Tibial artery (tissue), 4 donors: Measurements from ENCODE around the gene GJC3.
A peak's percentile ranks its signal among the peaks of the same experiment; 100 is the strongest.

Experiments
- DNase-seq, 2 donors: peaks; one replicate each; pipeline ENCODE4 v3.0.0-alpha.2; 2019
- H3K27ac ChIP-seq, 2 donors: fragments of 200-600 bp; sonication (generic) in 1 of 2; 1 replicate in 1 of 2; 2 replicates in 1 of 2; pipeline ENCODE4 v1.5.1; 2018 to 2019; ENCODE audit warnings: mild to moderate bottlenecking in 1 of 2
- H3K27me3 ChIP-seq, 2 donors: fragments of 200-600 bp; sonication (generic) in 1 of 2; one replicate each; pipeline versions ENCODE4 v1.5.1 to v1.6.0; 2016 to 2019
- H3K36me3 ChIP-seq, 3 donors: fragments of 200-600 bp; sonication (generic) in 2 of 3; one replicate each; pipeline ENCODE4 v1.5.1; 2016 to 2019; ENCODE audit warnings: mild to moderate bottlenecking in 2 of 3
- H3K4me1 ChIP-seq, 4 donors: fragments of 200-600 bp; sonication (generic) in 2 of 4; 1 replicate in 3 of 4; 2 replicates in 1 of 4; pipeline ENCODE4 v1.5.1; 2016 to 2019
- H3K4me3 ChIP-seq, 2 donors: fragments of 200-600 bp; sonication (generic) in 1 of 2; 1 replicate in 1 of 2; 2 replicates in 1 of 2; pipeline ENCODE4 v1.5.1; 2018 to 2019; ENCODE audit warnings: mild to moderate bottlenecking in 2 of 2
- H3K9me3 ChIP-seq, 3 donors: fragments of 200-600 bp; sonication (generic) in 1 of 3; one replicate each; pipeline ENCODE4 v1.5.1; 2016 to 2019
- CTCF ChIP-seq, 2 experiments: fragments of 200-600 bp in 1 of 2; fragments of 450-650 bp in 1 of 2; IDR thresholded peaks; one replicate each; pipeline ENCODE4 v1.5.1; 2017 to 2019; ENCODE audit warnings: antibody characterized with exemption in 2 of 2, mild to moderate bottlenecking in 1 of 2, moderate library complexity in 1 of 2
- intact Hi-C: fragments of 100-400 bp; cut with DNase I; formaldehyde crosslinking; loops from one replicate; pipeline ENCODE4 v1.15.0; 2023; ENCODE audit warnings: low total_unique reads

Gene GJC3

GRCh38 chr7:99920149-99920548, 9.3 kb downstream of the GJC3 start:
- peaks cover 0 to 43% (median 33%) of the 10 kb centered on the region in 4 donors for H3K4me1 ChIP-seq
- DNase-seq = no peak

DNA sequence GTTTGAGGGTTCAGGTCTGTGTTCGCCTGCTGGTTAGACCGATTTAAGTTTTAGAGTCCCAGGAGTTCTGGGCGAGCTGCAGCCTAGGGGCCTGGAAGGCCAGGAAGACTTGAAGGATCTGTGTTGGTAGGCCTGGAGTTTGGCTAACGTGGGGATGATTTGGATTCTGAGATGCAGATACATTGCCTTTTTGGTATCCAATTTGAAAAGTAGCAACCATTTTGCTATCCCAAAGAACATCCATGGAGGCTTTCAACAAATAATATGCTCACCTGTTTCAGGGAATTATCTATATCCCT, 9.7 kb downstream of the GJC3 start:
- TF ChIP-seq CTCF (IDR thresholded peaks at IDR 0.05) = no peak

More at GRCh38 chr7:99920149-99920548, 9.3 kb downstream of the GJC3 start:
- peak overlapping the region; percentile 88 to 91 for H3K27ac ChIP-seq
- intact Hi-C loops = no loop called here
- peak overlapping the region; percentile 74 to 78 for H3K4me3 ChIP-seq
- TF ChIP-seq CTCF (IDR thresholded peaks at IDR 0.05) = no peak
- no peaks in the 10 kb centered on the region for H3K9me3 ChIP-seq
- no peaks in the 10 kb centered on the region for H3K27me3 ChIP-seq
- H3K36me3 ChIP-seq = peaks cover 0 to 14% (median 7%) of the 10 kb centered on the region in 3 donors

DNA sequence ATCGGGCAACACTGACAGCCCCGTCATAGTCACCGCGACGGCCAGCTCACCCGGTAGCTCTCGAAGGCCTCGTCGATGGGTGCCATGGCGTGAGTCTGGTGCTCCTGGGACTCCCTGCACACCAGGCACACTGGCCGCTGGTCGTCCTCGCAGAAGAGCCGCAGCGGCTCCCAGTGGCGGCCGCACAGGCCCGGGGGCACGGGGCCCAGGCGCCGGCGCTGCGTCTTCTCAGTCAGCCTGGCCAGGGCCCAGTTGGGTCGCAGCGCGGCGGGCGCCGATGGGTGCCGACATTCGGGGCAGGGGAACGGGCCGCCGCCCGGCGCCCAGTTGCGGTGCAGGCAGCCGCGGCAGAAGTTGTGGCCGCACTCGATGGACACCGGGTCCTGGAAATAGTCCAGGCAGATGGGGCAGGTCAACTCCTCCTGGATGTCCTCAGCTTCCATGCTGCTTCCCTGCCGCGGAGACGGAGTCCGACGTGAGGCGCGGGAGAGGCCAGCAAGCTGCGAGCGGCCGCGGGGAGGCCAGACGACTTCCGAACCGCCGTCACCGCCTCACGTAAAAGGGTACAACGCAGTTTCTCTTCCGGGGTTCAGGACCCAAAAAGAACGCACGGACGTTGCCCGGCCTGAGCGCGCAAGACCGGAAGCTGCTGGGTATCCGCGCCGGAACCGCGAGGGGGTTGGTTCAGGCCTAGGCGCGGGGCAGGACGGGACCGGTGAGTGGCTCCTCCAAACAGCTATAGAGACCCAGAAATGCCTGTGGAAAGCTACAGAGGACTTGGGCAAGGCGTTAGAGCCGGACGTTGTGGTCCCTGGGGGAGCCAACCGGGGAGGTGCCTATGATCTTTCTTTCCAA, 10.2 kb downstream of the GJC3 start, which contains the start of gene TRIM4:
TRIM4 (minus strand) TSS at position 572 of the 855 bp plus-strand sequence; CDS start at position 443, 129 bp downstream.
- peak in 1 of 2 experiments; percentile 19 for TF ChIP-seq CTCF (IDR thresholded peaks at IDR 0.05)
- peak; percentile 90 to 96 for DNase-seq
- Histone ChIP-seq H3K4me1 (peaks cover 0 to 47% (median 35%) of the 10 kb centered on the region in 4 donors), H3K27ac (peak within 1 kb of the TSS; percentile 88 to 91), H3K36me3 (peaks cover 0 to 15% (median 7%) of the 10 kb centered on the region in 3 donors), H3K27me3 (no peaks in the 10 kb centered on the region), H3K9me3 (no peaks in the 10 kb centered on the region), H3K4me3 (peak within 1 kb of the TSS; percentile 74 to 78)
- intact Hi-C loops = loop anchor here (10.0 kb wide), 2 partner anchors 76 to 226 kb away; partner anchors contain the start of gene LAMTOR4

More for the DNA sequence above, 9.7 kb downstream of the GJC3 start:
- peak overlapping the region; percentile 74 to 78 for H3K4me3 ChIP-seq
- DNase-seq = no peak
- H3K4me1 ChIP-seq = peaks cover 0 to 43% (median 33%) of the 10 kb centered on the region in 4 donors
- H3K27me3 ChIP-seq = no peaks in the 10 kb centered on the region
- peaks cover 0 to 15% (median 7%) of the 10 kb centered on the region in 3 donors for H3K36me3 ChIP-seq
- no peaks in the 10 kb centered on the region for H3K9me3 ChIP-seq
- intact Hi-C loops = loop anchor here (10.0 kb wide), 2 partner anchors 75 to 225 kb away; partner anchors contain the start of gene LAMTOR4
- H3K27ac ChIP-seq = peak overlapping the region; percentile 88 to 91

- no peak for DNase-seq
- H3K9me3 ChIP-seq = no peaks in the 10 kb centered on the region
- peaks cover 34 to 44% (median 35%) of the 10 kb centered on the region in 3 donors for H3K36me3 ChIP-seq
- no peak overlapping the region for H3K4me3 ChIP-seq
- TF ChIP-seq CTCF (IDR thresholded peaks at IDR 0.05) = no peak
- no peaks in the 10 kb centered on the region for H3K27me3 ChIP-seq
- peaks cover 0 to 16% (median 9%) of the 10 kb centered on the region in 4 donors for H3K4me1 ChIP-seq
- no peak overlapping the region for H3K27ac ChIP-seq
- intact Hi-C loops = loop anchor here (10.0 kb wide), 2 partner anchors 84 to 234 kb away; partner anchors contain the start of gene LAMTOR4
Observed at GRCh38 chr7:99910976-99911375, 18.4 kb downstream of the GJC3 start.

DNA sequence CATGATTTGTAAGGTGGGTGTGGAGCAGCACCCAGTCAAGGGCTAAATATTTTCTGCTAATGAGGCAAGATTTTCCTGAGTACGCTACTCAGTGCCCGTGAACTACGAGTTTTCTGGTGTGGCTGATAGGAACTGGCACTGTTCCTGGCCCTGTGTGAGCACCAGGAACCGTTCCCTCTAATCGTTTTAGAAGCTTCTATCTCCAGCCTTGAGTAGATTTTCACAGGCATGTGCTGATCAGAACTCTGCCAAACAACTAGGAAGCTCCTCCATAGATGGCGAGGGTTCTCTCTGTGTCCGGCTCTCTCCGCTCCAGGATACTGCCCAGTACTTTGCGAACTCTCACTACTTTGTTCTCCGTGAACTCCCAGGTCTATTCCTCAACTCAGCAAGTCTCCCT, 27.8 kb downstream of the GJC3 start:
- no peak for TF ChIP-seq CTCF (IDR thresholded peaks at IDR 0.05)
- H3K4me3 ChIP-seq = no peak overlapping the region
- intact Hi-C loops = no loop called here
- peaks cover 68 to 84% (median 68%) of the 10 kb centered on the region in 3 donors for H3K36me3 ChIP-seq
- no peaks in the 10 kb centered on the region for H3K9me3 ChIP-seq
- no peak overlapping the region for H3K27ac ChIP-seq
- H3K27me3 ChIP-seq = no peaks in the 10 kb centered on the region
- DNase-seq = no peak
- H3K4me1 ChIP-seq = no peaks in the 10 kb centered on the region
